Measurements from ENCODE around the gene GALNT2. TPM values are rescaled to one million over a fixed set of nuclear protein-coding genes. Genes with fewer than 3 reads are reported as not detected.
A peak's percentile ranks its signal among the peaks of the same experiment; 100 is the strongest.

The GALNT2 gene
- polyA plus RNA-seq, 4 donors, result 10.8 to 43.9 (median 23.3) TPM

- Histone ChIP-seq H3K27ac (ENCODE audit: low read depth in 1 of 3, low read length in 2 of 3) (no peak overlapping the region), H3K27me3 (ENCODE audit: control insufficient read depth in 3 of 3, insufficient read depth in 3 of 3, low read length in 3 of 3) (no peaks in the 10 kb centered on the region), H3K4me3 (ENCODE audit: low read depth in 1 of 3, low read length in 3 of 3) (no peak overlapping the region), H3K4me1 (ENCODE audit: control insufficient read depth in 3 of 3, insufficient read depth in 2 of 3, low read depth in 1 of 3, low read length in 2 of 3) (peaks cover 4 to 53% (median 11%) of the 10 kb centered on the region in 3 donors), H3K36me3 (ENCODE audit: control insufficient read depth in 3 of 3, insufficient read depth in 2 of 3, low read depth in 1 of 3, low read length in 3 of 3) (peaks cover 5 to 39% (median 5%) of the 10 kb centered on the region in 3 donors), H3K9me3 (ENCODE audit: control insufficient read depth in 2 of 2, insufficient read depth in 1 of 2, low read depth in 1 of 2, low read length in 1 of 2) (no peaks in the 10 kb centered on the region)
- DNase-seq, result no peak
- 18 to 28% (median 24%) methylated on average over 2 of the region's 2 CpGs for WGBS, 3 donors
- no peak for FAIRE-seq
Measured at GRCh38 chr1:230266456-230266855, 199.4 kb downstream of the GALNT2 start.

DNA sequence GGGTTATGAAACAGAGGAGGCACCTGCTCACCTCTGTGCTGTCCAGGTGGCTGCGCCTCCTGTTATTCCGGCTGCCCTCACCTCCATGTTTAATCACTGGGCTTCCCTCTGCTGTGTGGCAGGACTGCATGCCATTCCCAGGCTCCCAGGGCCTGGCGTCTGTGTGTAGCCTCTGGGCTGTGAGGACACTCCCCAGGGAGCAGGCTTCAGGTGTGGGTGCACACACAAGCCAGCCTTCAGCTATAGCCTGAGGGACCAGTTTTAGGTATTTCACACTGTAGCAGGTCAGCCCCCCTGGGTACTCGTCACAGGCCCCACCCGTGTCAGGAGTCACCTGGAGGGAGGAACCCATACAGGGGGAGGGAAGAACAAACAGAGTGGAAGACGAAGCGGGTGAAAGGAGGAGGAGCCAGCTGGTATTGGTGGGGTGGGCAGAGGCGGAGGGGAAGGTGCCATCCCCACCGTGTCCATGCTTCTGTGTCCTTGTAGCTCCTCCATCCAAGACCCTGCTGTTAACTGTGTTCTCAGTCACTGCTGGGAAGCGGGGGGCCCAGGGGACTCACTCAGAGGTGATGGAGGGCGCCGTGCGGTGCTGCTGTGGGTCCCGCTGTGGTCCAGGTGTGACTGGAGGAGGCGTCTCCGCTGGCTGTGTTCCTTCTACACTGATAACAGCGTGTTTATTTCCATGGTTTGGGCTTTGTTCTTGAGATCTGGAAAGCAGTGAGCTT, 200.5 kb downstream of the GALNT2 start:
- Histone ChIP-seq H3K27me3 (ENCODE audit: control insufficient read depth in 3 of 3, insufficient read depth in 3 of 3, low read length in 3 of 3) (no peaks in the 10 kb centered on the region), H3K4me1 (ENCODE audit: control insufficient read depth in 3 of 3, insufficient read depth in 2 of 3, low read depth in 1 of 3, low read length in 2 of 3) (peaks cover 4 to 47% (median 10%) of the 10 kb centered on the region in 3 donors), H3K4me3 (ENCODE audit: low read depth in 1 of 3, low read length in 3 of 3) (no peak overlapping the region), H3K9me3 (ENCODE audit: control insufficient read depth in 2 of 2, insufficient read depth in 1 of 2, low read depth in 1 of 2, low read length in 1 of 2) (no peaks in the 10 kb centered on the region), H3K27ac (ENCODE audit: low read depth in 1 of 3, low read length in 2 of 3) (peak overlapping the region in 2 of 3 donors; percentile 86 to 93), H3K36me3 (ENCODE audit: control insufficient read depth in 3 of 3, insufficient read depth in 2 of 3, low read depth in 1 of 3, low read length in 3 of 3) (peaks cover 5 to 41% (median 5%) of the 10 kb centered on the region in 3 donors)
- WGBS, 3 donors, result 46 to 75% (median 60%) methylated on average over 17 of the region's 17 CpGs
- FAIRE-seq, result no peak
- peak in 1 of 2 donors; percentile 50 for DNase-seq

DNA sequence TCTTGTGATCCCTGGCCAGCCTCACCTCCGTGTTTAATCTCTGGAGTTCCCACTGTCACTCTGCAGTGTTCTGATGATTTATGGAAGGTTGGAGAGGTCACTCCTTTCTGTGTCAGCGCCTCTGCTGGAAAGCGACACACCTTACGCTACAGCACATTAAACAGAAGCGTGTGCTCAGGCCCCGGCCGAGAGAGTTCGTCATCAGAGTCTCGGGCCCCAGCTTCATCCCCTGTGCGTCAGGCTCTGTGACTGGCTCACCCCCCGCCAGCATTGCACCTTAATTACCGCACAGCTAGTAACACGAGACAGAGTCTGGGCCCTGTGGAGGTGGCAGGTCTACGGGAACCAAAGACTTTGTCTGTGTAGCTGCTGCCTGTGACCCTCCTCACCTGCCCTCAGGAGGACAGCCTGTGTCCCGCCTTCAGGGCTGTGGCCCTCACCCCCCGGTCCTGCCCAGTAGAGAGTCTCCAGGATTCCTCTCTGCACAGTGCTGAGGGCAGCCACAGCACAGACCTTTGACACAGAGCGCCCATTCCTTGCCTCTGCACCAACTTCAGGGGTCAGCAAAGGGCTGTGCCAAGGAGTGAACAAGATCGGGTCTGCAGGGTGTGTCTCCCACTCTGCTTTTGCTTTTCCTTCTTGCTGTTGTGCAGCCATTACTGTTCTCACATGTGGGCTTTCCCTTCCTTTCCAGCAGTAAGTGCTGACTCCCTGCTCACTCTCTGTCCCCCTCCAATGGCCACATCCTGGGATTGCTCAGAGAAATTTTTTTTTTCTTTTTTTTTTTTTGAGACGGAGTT, 201.5 kb downstream of the GALNT2 start:
- H3K27me3 ChIP-seq (ENCODE audit: control insufficient read depth in 3 of 3, insufficient read depth in 3 of 3, low read length in 3 of 3), result no peaks in the 10 kb centered on the region
- FAIRE-seq (no peak), DNase-seq (peak; percentile 89 to 95)
- no peaks in the 10 kb centered on the region for H3K9me3 ChIP-seq (ENCODE audit: control insufficient read depth in 2 of 2, insufficient read depth in 1 of 2, low read depth in 1 of 2, low read length in 1 of 2)
- peak overlapping the region in 1 of 3 donors; percentile 14 for H3K4me3 ChIP-seq (ENCODE audit: low read depth in 1 of 3, low read length in 3 of 3)
- WGBS, 3 donors, result 21 to 64% (median 35%) methylated on average over 18 to 19 of the region's 19 CpGs
- H3K4me1 ChIP-seq (ENCODE audit: control insufficient read depth in 3 of 3, insufficient read depth in 2 of 3, low read depth in 1 of 3, low read length in 2 of 3), result peaks cover 4 to 43% (median 9%) of the 10 kb centered on the region in 3 donors
- peak overlapping the region; percentile 78 to 93 (median 86) for H3K27ac ChIP-seq (ENCODE audit: low read depth in 1 of 3, low read length in 2 of 3)
- peaks cover 1 to 40% (median 5%) of the 10 kb centered on the region in 3 donors for H3K36me3 ChIP-seq (ENCODE audit: control insufficient read depth in 3 of 3, insufficient read depth in 2 of 3, low read depth in 1 of 3, low read length in 3 of 3)

DNA sequence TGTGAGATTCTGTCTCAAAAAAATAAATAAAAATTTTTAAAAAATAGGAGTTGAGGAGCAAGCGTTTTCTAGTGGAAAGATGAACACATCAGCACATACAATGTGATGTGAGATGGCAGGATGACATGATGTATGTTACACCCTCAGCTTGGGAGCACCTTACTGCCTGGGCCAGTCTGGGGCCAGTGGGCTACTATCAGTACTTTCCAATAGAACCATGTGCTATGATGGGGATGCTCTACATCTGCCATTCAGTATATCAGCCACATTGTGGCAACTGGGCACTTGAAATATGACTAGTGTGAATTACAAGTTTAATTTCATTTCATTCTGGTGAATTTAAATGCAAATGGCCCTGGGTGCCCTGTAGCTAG, 203.1 kb downstream of the GALNT2 start:
- Histone ChIP-seq H3K27ac (ENCODE audit: low read depth in 1 of 3, low read length in 2 of 3) (peak overlapping the region in 2 of 3 donors; percentile 23 to 69), H3K27me3 (ENCODE audit: control insufficient read depth in 3 of 3, insufficient read depth in 3 of 3, low read length in 3 of 3) (no peaks in the 10 kb centered on the region), H3K9me3 (ENCODE audit: control insufficient read depth in 2 of 2, insufficient read depth in 1 of 2, low read depth in 1 of 2, low read length in 1 of 2) (no peaks in the 10 kb centered on the region), H3K4me1 (ENCODE audit: control insufficient read depth in 3 of 3, insufficient read depth in 2 of 3, low read depth in 1 of 3, low read length in 2 of 3) (peaks cover 4 to 43% (median 9%) of the 10 kb centered on the region in 3 donors), H3K36me3 (ENCODE audit: control insufficient read depth in 3 of 3, insufficient read depth in 2 of 3, low read depth in 1 of 3, low read length in 3 of 3) (peaks cover 0 to 29% (median 3%) of the 10 kb centered on the region in 3 donors), H3K4me3 (ENCODE audit: low read depth in 1 of 3, low read length in 3 of 3) (no peak overlapping the region)
- WGBS, 3 donors, result 80 to 100% (median 94%) methylated on average over 1 of the region's 1 CpG
- FAIRE-seq (no peak), DNase-seq (no peak)

- FAIRE-seq (no peak), DNase-seq (peak in 1 of 2 donors; percentile 58)
- no peak overlapping the region for H3K4me3 ChIP-seq (ENCODE audit: low read depth in 1 of 3, low read length in 3 of 3)
- peaks cover 4 to 43% (median 9%) of the 10 kb centered on the region in 3 donors for H3K4me1 ChIP-seq (ENCODE audit: control insufficient read depth in 3 of 3, insufficient read depth in 2 of 3, low read depth in 1 of 3, low read length in 2 of 3)
- no peaks in the 10 kb centered on the region for H3K27me3 ChIP-seq (ENCODE audit: control insufficient read depth in 3 of 3, insufficient read depth in 3 of 3, low read length in 3 of 3)
- peak overlapping the region in 2 of 3 donors; percentile 23 to 69 for H3K27ac ChIP-seq (ENCODE audit: low read depth in 1 of 3, low read length in 2 of 3)
- H3K9me3 ChIP-seq (ENCODE audit: control insufficient read depth in 2 of 2, insufficient read depth in 1 of 2, low read depth in 1 of 2, low read length in 1 of 2), result no peaks in the 10 kb centered on the region
- WGBS, 3 donors, result 32 to 34% (median 34%) methylated on average over 14 of the region's 14 CpGs
- peaks cover 0 to 23% (median 0%) of the 10 kb centered on the region in 3 donors for H3K36me3 ChIP-seq (ENCODE audit: control insufficient read depth in 3 of 3, insufficient read depth in 2 of 3, low read depth in 1 of 3, low read length in 3 of 3)
Measured at GRCh38 chr1:230270559-230271281, 203.7 kb downstream of the GALNT2 start.

DNA sequence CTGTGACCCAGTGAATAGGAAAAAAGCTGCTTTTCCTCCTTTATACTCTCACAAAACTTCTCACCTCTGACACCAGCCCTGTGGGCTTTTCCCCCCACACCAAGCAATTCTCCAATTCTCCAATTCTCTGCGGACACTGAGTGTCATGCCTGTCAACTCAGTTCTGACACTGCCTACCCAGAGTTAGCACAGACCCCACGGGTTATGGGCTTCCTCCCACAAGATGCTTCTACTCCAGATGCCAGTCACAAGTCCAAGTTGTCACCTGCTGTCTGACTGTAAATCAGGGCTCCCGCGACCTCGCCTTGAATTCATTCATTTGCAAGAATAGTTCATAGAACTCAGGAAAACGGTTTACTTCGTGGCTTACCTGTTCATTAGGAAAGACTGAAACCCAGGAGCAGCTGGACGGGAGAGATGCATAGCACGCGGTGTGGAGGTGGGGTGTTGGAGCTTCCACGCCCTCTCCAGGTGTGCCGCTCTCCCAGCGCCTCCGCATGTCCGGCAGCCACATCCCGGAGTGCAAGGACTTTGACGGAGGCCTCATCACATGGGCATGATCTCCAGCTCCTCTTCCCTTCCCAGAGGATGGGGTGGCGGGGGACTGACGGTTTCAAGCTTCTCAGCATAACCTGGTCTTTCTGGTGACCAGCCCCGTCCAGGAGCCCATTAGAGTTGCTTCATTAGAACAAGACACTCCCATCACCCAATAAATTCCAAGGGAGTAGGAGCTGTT, 204.4 kb downstream of the GALNT2 start:
- no peak overlapping the region for H3K4me3 ChIP-seq (ENCODE audit: low read depth in 1 of 3, low read length in 3 of 3)
- H3K27me3 ChIP-seq (ENCODE audit: control insufficient read depth in 3 of 3, insufficient read depth in 3 of 3, low read length in 3 of 3), result no peaks in the 10 kb centered on the region
- peak overlapping the region in 2 of 3 donors; percentile 3 to 42 for H3K27ac ChIP-seq (ENCODE audit: low read depth in 1 of 3, low read length in 2 of 3)
- peak; percentile 36 to 55 for DNase-seq
- 36 to 80% (median 57%) methylated on average over 20 of the region's 20 CpGs for WGBS, 3 donors
- H3K9me3 ChIP-seq (ENCODE audit: control insufficient read depth in 2 of 2, insufficient read depth in 1 of 2, low read depth in 1 of 2, low read length in 1 of 2), result no peaks in the 10 kb centered on the region
- peaks cover 4 to 43% (median 9%) of the 10 kb centered on the region in 3 donors for H3K4me1 ChIP-seq (ENCODE audit: control insufficient read depth in 3 of 3, insufficient read depth in 2 of 3, low read depth in 1 of 3, low read length in 2 of 3)
- FAIRE-seq, result no peak
- peaks cover 0 to 24% (median 0%) of the 10 kb centered on the region in 3 donors for H3K36me3 ChIP-seq (ENCODE audit: control insufficient read depth in 3 of 3, insufficient read depth in 2 of 3, low read depth in 1 of 3, low read length in 3 of 3)

GRCh38 chr1:230272557-230272956, 205.5 kb downstream of the GALNT2 start:
- H3K9me3 ChIP-seq (ENCODE audit: control insufficient read depth in 2 of 2, insufficient read depth in 1 of 2, low read depth in 1 of 2, low read length in 1 of 2), result no peaks in the 10 kb centered on the region
- no peaks in the 10 kb centered on the region for H3K27me3 ChIP-seq (ENCODE audit: control insufficient read depth in 3 of 3, insufficient read depth in 3 of 3, low read length in 3 of 3)
- 92 to 95% (median 93%) methylated on average over 9 of the region's 9 CpGs for WGBS, 3 donors
- FAIRE-seq (no peak), DNase-seq (no peak)
- no peak overlapping the region for H3K27ac ChIP-seq (ENCODE audit: low read depth in 1 of 3, low read length in 2 of 3)
- H3K4me3 ChIP-seq (ENCODE audit: low read depth in 1 of 3, low read length in 3 of 3), result no peak overlapping the region
- peaks cover under 1 to 32% (median 7%) of the 10 kb centered on the region in 3 donors for H3K4me1 ChIP-seq (ENCODE audit: control insufficient read depth in 3 of 3, insufficient read depth in 2 of 3, low read depth in 1 of 3, low read length in 2 of 3)
- peaks cover 0 to 29% (median 1%) of the 10 kb centered on the region in 3 donors for H3K36me3 ChIP-seq (ENCODE audit: control insufficient read depth in 3 of 3, insufficient read depth in 2 of 3, low read depth in 1 of 3, low read length in 3 of 3)

Data from small intestine (tissue), 7 donors.